HG02973 (cell line): Measurements from ENCODE around the gene ESPL1.

Source experiments
- ATAC-seq: cut with Tn5 transposase; IDR thresholded peaks from one replicate; pipeline ENCODE4 v1.9.1; 2021; ENCODE audit warnings: moderate library complexity; ENCODE audit not compliant: unreplicated experiment

The ESPL1 gene

GRCh38 chr12:53267999-53268629 is at the start of gene ESPL1:
TSS of gene ESPL1 (plus strand) at chr12:53268299. CDS start at chr12:53268767, 468 bp downstream.
- ATAC-seq, result peak; percentile 75

GRCh38 chr12:53218551-53219291 is 49.4 kb upstream of the ESPL1 start:
- ATAC-seq, result no peak

- peak; percentile 7 for ATAC-seq
Measured at GRCh38 chr12:53219292-53219955, 48.7 kb upstream of the ESPL1 start.

GRCh38 chr12:53219956-53220693 is 48.0 kb upstream of the ESPL1 start:
- ATAC-seq, result peak; percentile 30

- ATAC-seq, result peak; percentile 40
Measured at GRCh38 chr12:53220694-53221202, 47.4 kb upstream of the ESPL1 start.

- ATAC-seq, result peak; percentile 17
Measured at GRCh38 chr12:53221203-53222080, 46.7 kb upstream of the ESPL1 start.

GRCh38 chr12:53222170-53222721 is 45.9 kb upstream of the ESPL1 start:
- ATAC-seq, result no peak

- no peak for ATAC-seq
Measured at GRCh38 chr12:53222806-53223261, 45.3 kb upstream of the ESPL1 start.

- ATAC-seq, result no peak
Measured at GRCh38 chr12:53223389-53224060, 44.6 kb upstream of the ESPL1 start.

GRCh38 chr12:53224061-53224896 is 43.8 kb upstream of the ESPL1 start:
- no peak for ATAC-seq

- ATAC-seq, result no peak
Measured at GRCh38 chr12:53224897-53225634, 43.0 kb upstream of the ESPL1 start.

GRCh38 chr12:53225635-53226424 is 42.3 kb upstream of the ESPL1 start:
- no peak for ATAC-seq

- no peak for ATAC-seq
Measured at GRCh38 chr12:53226815-53227214, 41.3 kb upstream of the ESPL1 start.

- ATAC-seq, result no peak
Measured at GRCh38 chr12:53227341-53227740, 40.8 kb upstream of the ESPL1 start.

- ATAC-seq, result no peak
Measured at GRCh38 chr12:53227836-53228235, 40.3 kb upstream of the ESPL1 start.

- no peak for ATAC-seq
Measured at GRCh38 chr12:53229454-53229853, 38.6 kb upstream of the ESPL1 start.
